22Rv1 (cell line): ENCODE results near the gene ARHGEF4.

Experiments
- H3K27ac ChIP-seq: fragments of 450-650 bp; 2 replicates; pipeline ENCODE4 v1.5.1; 2017
- ZFX ChIP-seq: fragments of 450-650 bp; IDR thresholded peaks from 2 replicates; pipeline ENCODE4 v1.6.1; 2017; ENCODE audit warnings: antibody characterized with exemption, borderline replicate concordance
- TF ChIP-seq, protein P1 (sequence below): fragments of 450-650 bp; IDR thresholded peaks from 2 replicates; pipeline ENCODE4 v1.5.1; 2017; ENCODE audit warnings: mild to moderate bottlenecking

ARHGEF4 gene

GRCh38 chr2:130850788-130851623, 14.3 kb downstream of the ARHGEF4 start:
- no peak for TF ChIP-seq ZFX
- TF ChIP-seq, protein P1, sequence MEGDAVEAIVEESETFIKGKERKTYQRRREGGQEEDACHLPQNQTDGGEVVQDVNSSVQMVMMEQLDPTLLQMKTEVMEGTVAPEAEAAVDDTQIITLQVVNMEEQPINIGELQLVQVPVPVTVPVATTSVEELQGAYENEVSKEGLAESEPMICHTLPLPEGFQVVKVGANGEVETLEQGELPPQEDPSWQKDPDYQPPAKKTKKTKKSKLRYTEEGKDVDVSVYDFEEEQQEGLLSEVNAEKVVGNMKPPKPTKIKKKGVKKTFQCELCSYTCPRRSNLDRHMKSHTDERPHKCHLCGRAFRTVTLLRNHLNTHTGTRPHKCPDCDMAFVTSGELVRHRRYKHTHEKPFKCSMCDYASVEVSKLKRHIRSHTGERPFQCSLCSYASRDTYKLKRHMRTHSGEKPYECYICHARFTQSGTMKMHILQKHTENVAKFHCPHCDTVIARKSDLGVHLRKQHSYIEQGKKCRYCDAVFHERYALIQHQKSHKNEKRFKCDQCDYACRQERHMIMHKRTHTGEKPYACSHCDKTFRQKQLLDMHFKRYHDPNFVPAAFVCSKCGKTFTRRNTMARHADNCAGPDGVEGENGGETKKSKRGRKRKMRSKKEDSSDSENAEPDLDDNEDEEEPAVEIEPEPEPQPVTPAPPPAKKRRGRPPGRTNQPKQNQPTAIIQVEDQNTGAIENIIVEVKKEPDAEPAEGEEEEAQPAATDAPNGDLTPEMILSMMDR = no peak
- no peak overlapping the region for H3K27ac ChIP-seq

DNA sequence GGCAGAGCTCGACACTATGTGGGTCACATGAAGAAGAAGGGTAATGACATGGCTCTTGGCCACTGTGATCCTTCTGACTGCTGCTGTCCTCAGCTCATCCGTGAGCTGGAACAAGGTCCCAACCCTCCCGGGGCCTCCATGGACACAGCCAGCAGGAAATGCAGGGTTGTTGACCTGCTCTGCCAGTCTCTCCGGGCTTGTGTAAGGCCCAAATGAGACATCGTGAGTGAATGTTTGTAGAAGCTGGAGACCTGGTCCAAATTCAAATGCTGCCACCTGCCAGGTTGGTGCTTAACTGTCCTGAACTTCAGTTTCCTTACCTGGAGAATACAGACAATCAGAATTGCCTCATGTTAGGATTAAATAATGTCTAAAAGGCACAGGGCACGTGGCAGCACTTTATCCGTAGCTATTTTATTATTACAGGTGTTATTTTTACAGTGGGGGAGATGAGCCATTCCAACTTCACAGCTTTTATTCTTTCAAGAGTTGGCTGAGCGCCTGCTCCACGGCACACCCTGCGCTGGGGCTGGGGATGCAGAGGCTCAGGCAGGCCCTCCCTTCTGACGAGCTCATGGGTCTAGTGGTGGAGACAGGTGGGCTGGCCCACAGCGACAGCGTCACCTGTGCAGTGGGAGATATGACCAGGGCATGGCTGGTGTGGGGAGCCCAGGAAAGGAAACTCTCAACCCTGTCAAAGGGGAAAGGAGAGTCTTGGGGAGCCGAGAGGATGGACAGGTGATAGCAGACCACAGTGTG, 15.1 kb downstream of the ARHGEF4 start:
- TF ChIP-seq, protein P1 = no peak
- no peak overlapping the region for H3K27ac ChIP-seq

GRCh38 chr2:130852521-130853115, 15.9 kb downstream of the ARHGEF4 start:
- no peak for TF ChIP-seq ZFX
- TF ChIP-seq, protein P1 = no peak
- no peak overlapping the region for H3K27ac ChIP-seq

DNA sequence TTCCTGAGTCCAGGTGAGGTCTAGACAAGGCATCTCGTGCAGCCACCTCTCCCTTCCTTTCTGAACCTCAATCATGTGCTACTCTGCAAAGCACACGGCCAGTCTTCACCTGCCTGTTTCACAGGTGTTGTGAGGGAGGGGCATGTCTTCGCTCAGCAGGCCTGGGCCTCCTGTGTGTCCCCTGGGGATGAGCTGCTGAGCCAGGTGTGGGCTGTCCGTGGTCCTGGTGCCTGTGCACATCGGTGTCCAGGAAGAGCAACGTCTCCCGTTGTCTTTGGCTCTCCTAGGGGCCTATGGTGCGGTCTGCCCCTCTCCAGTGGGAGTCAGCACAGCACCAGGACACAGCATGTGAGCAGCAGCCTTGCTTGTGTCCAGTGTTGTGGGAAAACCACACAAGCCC, 16.7 kb downstream of the ARHGEF4 start:
- H3K27ac ChIP-seq = no peak overlapping the region
- TF ChIP-seq ZFX = no peak
- TF ChIP-seq, protein P1 = no peak

DNA sequence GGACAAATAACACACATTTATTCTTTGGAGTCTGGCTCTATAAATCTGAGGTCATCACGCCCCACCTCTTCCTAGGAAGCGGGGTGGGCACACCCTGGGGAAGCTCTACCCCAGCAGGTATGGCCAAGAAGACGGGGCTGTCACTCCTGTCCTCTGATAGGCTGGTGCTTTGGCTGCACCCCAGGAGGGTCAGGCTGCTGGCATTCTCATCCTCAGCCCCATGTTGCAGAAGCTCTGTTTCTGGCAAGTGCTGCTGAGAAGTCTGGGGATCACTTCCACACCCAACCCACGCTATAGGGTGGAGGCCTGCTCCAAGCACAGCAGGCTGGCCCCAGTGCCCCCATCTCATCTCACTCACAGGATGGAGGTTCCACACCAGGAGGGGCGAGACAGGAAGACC, 17.6 kb downstream of the ARHGEF4 start:
- no peak overlapping the region for H3K27ac ChIP-seq
- no peak for TF ChIP-seq ZFX

DNA sequence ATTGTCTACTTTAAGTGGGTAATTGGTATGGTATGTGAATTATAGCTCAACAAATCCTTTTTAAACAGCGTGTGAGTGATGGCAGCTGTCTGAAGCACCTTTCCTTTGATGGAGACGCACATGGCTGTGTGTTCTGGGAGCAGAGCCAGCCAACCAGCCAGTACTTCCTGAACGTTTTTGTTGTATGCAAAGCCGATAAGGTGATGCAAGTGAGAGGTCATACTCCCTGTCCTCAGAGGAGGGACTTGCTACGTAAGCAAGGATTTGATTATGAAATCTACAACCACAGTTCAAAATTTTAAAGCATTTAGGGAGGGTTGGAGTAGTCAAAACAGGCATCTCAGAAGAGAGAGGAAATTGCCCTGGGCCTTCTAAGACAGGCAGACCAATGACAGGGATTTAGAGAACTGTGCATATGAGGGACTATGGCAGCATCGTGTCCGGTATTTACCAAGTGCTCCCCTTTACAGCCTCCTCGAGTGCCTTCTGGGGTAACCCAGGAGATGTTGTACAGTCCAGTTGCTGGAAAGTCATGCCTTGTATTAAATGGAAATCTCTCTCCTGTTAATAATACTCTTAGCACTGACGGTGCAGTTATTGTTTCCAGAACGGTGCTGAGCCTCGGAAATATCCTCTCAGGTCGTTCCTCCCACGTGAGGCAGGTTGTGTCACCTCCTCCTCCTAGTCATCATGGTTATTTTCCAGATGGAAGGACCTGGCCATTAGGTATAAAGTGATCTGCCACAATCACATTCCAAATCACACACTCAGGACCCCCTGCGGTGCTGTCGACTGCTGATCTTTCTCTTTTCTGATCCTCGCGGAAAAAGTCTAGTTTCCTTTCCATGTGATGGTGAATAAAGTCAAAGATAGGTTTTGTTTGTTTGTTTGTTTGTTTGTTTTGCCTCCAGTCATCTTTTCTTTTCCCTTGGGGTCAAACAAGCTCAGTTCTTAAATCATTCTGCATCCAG, 28.4 kb downstream of the ARHGEF4 start:
- TF ChIP-seq, protein P1 = no peak
- H3K27ac ChIP-seq = no peak overlapping the region
